Trophoblast cell (in vitro differentiated cells and primary cell): ENCODE results near the gene CRY1.

Experiments used
- DNase-seq, 2 donors: peaks; one replicate each; pipeline ENCODE4 v3.0.0-alpha.2; 2016
- H2AFZ ChIP-seq: 2 replicates; pipeline ENCODE4 v1.6.1; 2013; ENCODE audit warnings: low read length, moderate library complexity, mild to moderate bottlenecking; ENCODE audit not compliant: insufficient read depth, poor library complexity
- H2AK5ac ChIP-seq: 2 replicates; pipeline ENCODE4 v1.6.1; 2013; ENCODE audit warnings: mild to moderate bottlenecking, low read length
- H2BK120ac ChIP-seq: 2 replicates; pipeline ENCODE4 v1.6.1; 2013; ENCODE audit warnings: low read length, mild to moderate bottlenecking, moderate library complexity; ENCODE audit not compliant: insufficient read depth, poor library complexity
- H2BK12ac ChIP-seq: 2 replicates; pipeline ENCODE4 v1.6.1; 2013; ENCODE audit warnings: mild to moderate bottlenecking, low read length, moderate library complexity
- H2BK5ac ChIP-seq: 2 replicates; pipeline ENCODE4 v1.6.1; 2013; ENCODE audit warnings: low read length, low read depth, moderate library complexity, mild to moderate bottlenecking; ENCODE audit not compliant: poor library complexity
- H3K14ac ChIP-seq: 2 replicates; pipeline ENCODE4 v1.6.1; 2013; ENCODE audit warnings: mild to moderate bottlenecking, low read length
- H3K18ac ChIP-seq: 2 replicates; pipeline ENCODE4 v1.6.1; 2013; ENCODE audit warnings: mild to moderate bottlenecking, low read length
- H3K23ac ChIP-seq: 2 replicates; pipeline ENCODE4 v1.6.1; 2013; ENCODE audit warnings: low read length
- H3K27ac ChIP-seq: 2 replicates; pipeline ENCODE4 v1.5.1; 2013; ENCODE audit warnings: low read depth, mild to moderate bottlenecking, inconsistent platforms, low read length, moderate library complexity
- H3K27me3 ChIP-seq: 2 replicates; pipeline ENCODE4 v1.6.1; 2013; ENCODE audit warnings: inconsistent platforms, mild to moderate bottlenecking, low read length, moderate library complexity; ENCODE audit not compliant: insufficient read depth
- H3K36me3 ChIP-seq, 2 experiments: 1 replicate in 1 of 2; 2 replicates in 1 of 2; pipeline ENCODE4 v1.6.1; 2013; ENCODE audit warnings: low read length in 2 of 2, mild to moderate bottlenecking in 2 of 2, moderate library complexity in 1 of 2; ENCODE audit not compliant: insufficient read depth in 2 of 2, control insufficient read depth in 1 of 2
- H3K4ac ChIP-seq: 2 replicates; pipeline ENCODE4 v1.6.1; 2013; ENCODE audit warnings: low read depth, mild to moderate bottlenecking, low read length, moderate library complexity
- H3K4me1 ChIP-seq, 2 experiments: 1 replicate in 1 of 2; 2 replicates in 1 of 2; pipeline ENCODE4 v1.6.1; 2013; ENCODE audit warnings: low read length in 2 of 2, mild to moderate bottlenecking in 2 of 2, moderate library complexity in 1 of 2; ENCODE audit not compliant: insufficient read depth in 2 of 2, control insufficient read depth in 1 of 2
- H3K4me2 ChIP-seq: 2 replicates; pipeline ENCODE4 v1.6.1; 2013; ENCODE audit warnings: inconsistent platforms, mild to moderate bottlenecking, low read length, moderate library complexity
- H3K4me3 ChIP-seq: 2 replicates; pipeline ENCODE4 v1.5.1; 2013; ENCODE audit warnings: mild to moderate bottlenecking, low read depth, low read length, inconsistent platforms
- H3K79me1 ChIP-seq: one replicate; pipeline ENCODE4 v1.6.1; 2013; ENCODE audit warnings: low read length
- H3K79me2 ChIP-seq: 2 replicates; pipeline ENCODE4 v1.6.1; 2013; ENCODE audit warnings: low read length, mild to moderate bottlenecking; ENCODE audit not compliant: control insufficient read depth, insufficient read depth, poor library complexity
- H3K9ac ChIP-seq: 2 replicates; pipeline ENCODE4 v1.6.1; 2013; ENCODE audit warnings: mild to moderate bottlenecking, low read length
- H3K9me3 ChIP-seq: 2 replicates; pipeline ENCODE4 v1.6.1; 2013; ENCODE audit warnings: low read depth, mild to moderate bottlenecking, control low read depth, inconsistent platforms, low read length; ENCODE audit not compliant: insufficient read depth
- H4K12ac ChIP-seq: 2 replicates; pipeline ENCODE4 v1.6.1; 2013; ENCODE audit warnings: low read depth, mild to moderate bottlenecking, low read length, moderate library complexity
- H4K8ac ChIP-seq: 2 replicates; pipeline ENCODE4 v1.6.1; 2013; ENCODE audit warnings: low read depth, mild to moderate bottlenecking, low read length, moderate library complexity
- H4K91ac ChIP-seq: one replicate; pipeline ENCODE4 v1.6.1; 2013; ENCODE audit warnings: low read depth, mild to moderate bottlenecking, low read length, moderate library complexity
- WGBS: extraction: QIAGEN DNeasy Blood & Tissue Kit; methylation state at CpG from one replicate; pipeline ENCODE4 v1.1.7; 2013; ENCODE audit warnings: missing lambda C conversion rate; ENCODE audit not compliant: insufficient read length, insufficient coverage; ENCODE audit errors: extremely low coverage; 5-methylcytosine and 5-hydroxymethylcytosine counted together

The CRY1 gene

GRCh38 chr12:106982229-106982628 is 111.1 kb downstream of the CRY1 start:
- H3K36me3 ChIP-seq, result peaks cover 0 to 8% of the 10 kb centered on the region in 2 experiments
- H4K8ac ChIP-seq, result no peak overlapping the region
- peaks cover 0 to 4% of the 10 kb centered on the region in 2 experiments for H3K4me1 ChIP-seq
- H2AFZ ChIP-seq, result no peak overlapping the region
- H2BK5ac ChIP-seq, result no peak overlapping the region
- peaks cover 3% of the 10 kb centered on the region for H3K79me2 ChIP-seq
- no peak overlapping the region for H3K4me3 ChIP-seq
- H2BK12ac ChIP-seq, result no peak overlapping the region
- no peak overlapping the region for H3K23ac ChIP-seq
- no peak overlapping the region for H2AK5ac ChIP-seq
- no peak overlapping the region for H4K91ac ChIP-seq
- no peak overlapping the region for H3K14ac ChIP-seq
- no peak overlapping the region for H3K18ac ChIP-seq
- no peaks in the 10 kb centered on the region for H3K9me3 ChIP-seq
- H4K12ac ChIP-seq, result no peak overlapping the region
- H3K9ac ChIP-seq, result no peak overlapping the region
- H3K79me1 ChIP-seq, result peaks cover 4% of the 10 kb centered on the region
- DNase-seq, result no peak
- H3K4me2 ChIP-seq, result no peak overlapping the region
- no peak overlapping the region for H3K4ac ChIP-seq
- WGBS, result no CpG with 5 or more reads among the region's 1 CpG
- no peak overlapping the region for H3K27ac ChIP-seq
- no peak overlapping the region for H2BK120ac ChIP-seq
- H3K27me3 ChIP-seq, result no peaks in the 10 kb centered on the region

GRCh38 chr12:106981788-106982187 is 111.6 kb downstream of the CRY1 start:
- no peak overlapping the region for H2BK12ac ChIP-seq
- no peak overlapping the region for H2BK120ac ChIP-seq
- H3K79me2 ChIP-seq, result peaks cover 2% of the 10 kb centered on the region
- H4K8ac ChIP-seq, result no peak overlapping the region
- H2BK5ac ChIP-seq, result no peak overlapping the region
- H3K4me3 ChIP-seq, result no peak overlapping the region
- H3K27me3 ChIP-seq, result no peaks in the 10 kb centered on the region
- H3K27ac ChIP-seq, result no peak overlapping the region
- no peak overlapping the region for H3K9ac ChIP-seq
- no peak overlapping the region for H2AK5ac ChIP-seq
- no peak overlapping the region for H2AFZ ChIP-seq
- H3K18ac ChIP-seq, result no peak overlapping the region
- no peak overlapping the region for H3K4me2 ChIP-seq
- DNase-seq, result no peak
- no peak overlapping the region for H4K91ac ChIP-seq
- peaks cover 0 to 8% of the 10 kb centered on the region in 2 experiments for H3K36me3 ChIP-seq
- peaks cover 0 to 4% of the 10 kb centered on the region in 2 experiments for H3K4me1 ChIP-seq
- no peak overlapping the region for H3K14ac ChIP-seq
- no peak overlapping the region for H4K12ac ChIP-seq
- no peak overlapping the region for H3K4ac ChIP-seq
- H3K79me1 ChIP-seq, result peaks cover 3% of the 10 kb centered on the region
- WGBS, result no CpG with 5 or more reads among the region's 3 CpGs
- no peaks in the 10 kb centered on the region for H3K9me3 ChIP-seq
- no peak overlapping the region for H3K23ac ChIP-seq

GRCh38 chr12:106980944-106981343 is 112.4 kb downstream of the CRY1 start:
- H3K79me2 ChIP-seq, result no peaks in the 10 kb centered on the region
- H3K4me1 ChIP-seq, result peaks cover 0 to 3% of the 10 kb centered on the region in 2 experiments
- H4K12ac ChIP-seq, result no peak overlapping the region
- H3K27me3 ChIP-seq, result no peaks in the 10 kb centered on the region
- WGBS, result no CpG with 5 or more reads among the region's 7 CpGs
- H3K18ac ChIP-seq, result no peak overlapping the region
- H3K27ac ChIP-seq, result no peak overlapping the region
- H3K9ac ChIP-seq, result no peak overlapping the region
- H2AK5ac ChIP-seq, result no peak overlapping the region
- H3K4me3 ChIP-seq, result no peak overlapping the region
- no peak overlapping the region for H4K91ac ChIP-seq
- no peak overlapping the region for H3K4me2 ChIP-seq
- no peak overlapping the region for H2AFZ ChIP-seq
- H2BK12ac ChIP-seq, result no peak overlapping the region
- H4K8ac ChIP-seq, result no peak overlapping the region
- H2BK5ac ChIP-seq, result no peak overlapping the region
- H3K14ac ChIP-seq, result no peak overlapping the region
- no peak overlapping the region for H2BK120ac ChIP-seq
- DNase-seq, result no peak
- no peak overlapping the region for H3K23ac ChIP-seq
- peaks cover 0 to 9% of the 10 kb centered on the region in 2 experiments for H3K36me3 ChIP-seq
- no peaks in the 10 kb centered on the region for H3K9me3 ChIP-seq
- H3K79me1 ChIP-seq, result no peaks in the 10 kb centered on the region
- no peak overlapping the region for H3K4ac ChIP-seq

GRCh38 chr12:106978035-106978800 is 115.1 kb downstream of the CRY1 start:
- no peak overlapping the region for H2AFZ ChIP-seq
- H3K4me3 ChIP-seq, result no peak overlapping the region
- no peaks in the 10 kb centered on the region for H3K4me1 ChIP-seq
- H3K79me2 ChIP-seq, result no peaks in the 10 kb centered on the region
- no peak overlapping the region for H4K12ac ChIP-seq
- no peak overlapping the region for H3K9ac ChIP-seq
- H3K4me2 ChIP-seq, result no peak overlapping the region
- no peaks in the 10 kb centered on the region for H3K27me3 ChIP-seq
- H2BK5ac ChIP-seq, result no peak overlapping the region
- H2BK12ac ChIP-seq, result no peak overlapping the region
- H3K9me3 ChIP-seq, result no peaks in the 10 kb centered on the region
- no peak overlapping the region for H2AK5ac ChIP-seq
- no peaks in the 10 kb centered on the region for H3K79me1 ChIP-seq
- H4K8ac ChIP-seq, result no peak overlapping the region
- H3K4ac ChIP-seq, result no peak overlapping the region
- WGBS, result no CpG with 5 or more reads among the region's 9 CpGs
- no peak overlapping the region for H3K23ac ChIP-seq
- H2BK120ac ChIP-seq, result no peak overlapping the region
- peaks cover 0 to 3% of the 10 kb centered on the region in 2 experiments for H3K36me3 ChIP-seq
- DNase-seq, result no peak
- H4K91ac ChIP-seq, result no peak overlapping the region
- H3K14ac ChIP-seq, result no peak overlapping the region
- no peak overlapping the region for H3K27ac ChIP-seq
- H3K18ac ChIP-seq, result no peak overlapping the region
